DOHH2 (cell line): Measurements from ENCODE around the gene WDR62.

Experiments
- H3F3A ChIP-seq: fragments of 200-600 bp; sonication (generic), shearing (Covaris generic); 2 replicates; pipeline ENCODE4 v1.6.0; 2016; ENCODE audit warnings: antibody characterized with exemption, mild to moderate bottlenecking; ENCODE audit not compliant: control insufficient read depth, insufficient read depth
- H3K27ac ChIP-seq: fragments of 200-600 bp; sonication (generic); 2 replicates; pipeline ENCODE4 v1.5.1; 2014; ENCODE audit warnings: low read depth, mild to moderate bottlenecking, low read length, moderate library complexity
- H3K27me3 ChIP-seq: fragments of 200-600 bp; sonication (generic); 2 replicates; pipeline ENCODE4 v1.6.1; 2014; ENCODE audit warnings: mild to moderate bottlenecking, low read length, mixed read lengths; ENCODE audit not compliant: control insufficient read depth
- H3K36me3 ChIP-seq: fragments of 200-600 bp; sonication (generic); 2 replicates; pipeline ENCODE4 v1.6.1; 2014; ENCODE audit warnings: mild to moderate bottlenecking, low read length, moderate library complexity, mixed read lengths; ENCODE audit not compliant: control insufficient read depth
- H3K4me1 ChIP-seq: fragments of 200-600 bp; sonication (generic); 2 replicates; pipeline ENCODE4 v1.6.1; 2014; ENCODE audit warnings: mild to moderate bottlenecking, low read length, mixed read lengths; ENCODE audit not compliant: control insufficient read depth
- H3K4me2 ChIP-seq: fragments of 200-600 bp; sonication (generic); 2 replicates; pipeline ENCODE4 v1.6.0; 2014; ENCODE audit warnings: mild to moderate bottlenecking, low read length, moderate library complexity
- H3K4me3 ChIP-seq: fragments of 200-600 bp; sonication (generic); 2 replicates; pipeline ENCODE4 v1.5.1; 2014; ENCODE audit warnings: mild to moderate bottlenecking, low read length, mixed read lengths
- H3K79me2 ChIP-seq: fragments of 200-600 bp; sonication (generic); 2 replicates; pipeline ENCODE4 v1.6.1; 2014; ENCODE audit warnings: mild to moderate bottlenecking, low read length, mixed read lengths; ENCODE audit not compliant: control insufficient read depth
- H3K9me2 ChIP-seq: fragments of 200-600 bp; sonication (generic); replicated peaks from 2 replicates; pipeline ENCODE4 v1.6.1; 2014; ENCODE audit warnings: mild to moderate bottlenecking, low read length, mixed read lengths; ENCODE audit not compliant: control insufficient read depth
- H3K9me3 ChIP-seq: fragments of 200-600 bp; sonication (generic); 2 replicates; pipeline ENCODE4 v1.6.1; 2014; ENCODE audit warnings: antibody characterized with exemption, low read length, mixed read lengths; ENCODE audit not compliant: control insufficient read depth, insufficient read depth
- H4K20me1 ChIP-seq: fragments of 200-600 bp; sonication (generic); 2 replicates; pipeline ENCODE4 v1.6.0; 2014; ENCODE audit warnings: low read depth, mild to moderate bottlenecking, antibody characterized with exemption, low read length, moderate library complexity; ENCODE audit not compliant: control insufficient read depth, insufficient read depth
- CTCF ChIP-seq: fragments of 200-600 bp; sonication (generic); IDR thresholded peaks from one replicate; pipeline ENCODE4 v1.5.1; 2014; ENCODE audit warnings: antibody characterized with exemption, mild to moderate bottlenecking, low read depth, low read length; ENCODE audit not compliant: poor library complexity, severe bottlenecking
- EZH2phosphoT487 ChIP-seq: fragments of 200-600 bp; sonication (generic); IDR thresholded peaks from 2 replicates; pipeline ENCODE4 v1.6.1; 2017; ENCODE audit warnings: borderline replicate concordance, mild to moderate bottlenecking, antibody characterized with exemption, low read length, moderate library complexity, mixed read lengths

The WDR62 gene

GRCh38 chr19:36073121-36073876, 18.6 kb downstream of the WDR62 start:
- TF ChIP-seq CTCF (no peak), EZH2phosphoT487 (no peak)
- H3F3A ChIP-seq, result no peaks in the 10 kb centered on the region
- H3K4me2 ChIP-seq, result no peak overlapping the region
- no peak overlapping the region for H3K4me3 ChIP-seq
- H3K27ac ChIP-seq, result no peak overlapping the region
- H4K20me1 ChIP-seq, result no peaks in the 10 kb centered on the region
- no peaks in the 10 kb centered on the region for H3K79me2 ChIP-seq
- no peaks in the 10 kb centered on the region for H3K27me3 ChIP-seq
- no peaks in the 10 kb centered on the region for H3K9me3 ChIP-seq
- peaks cover 70% of the 10 kb centered on the region for H3K36me3 ChIP-seq
- no peaks in the 10 kb centered on the region for H3K9me2 ChIP-seq
- H3K4me1 ChIP-seq, result no peaks in the 10 kb centered on the region

- Histone ChIP-seq H3K4me3 (no peak overlapping the region), H3K9me2 (no peaks in the 10 kb centered on the region), H3K4me1 (no peaks in the 10 kb centered on the region), H3K4me2 (no peak overlapping the region), H3K27me3 (no peaks in the 10 kb centered on the region), H3K9me3 (no peaks in the 10 kb centered on the region), H3K36me3 (peaks cover 79% of the 10 kb centered on the region), H3K27ac (no peak overlapping the region), H3K79me2 (peaks cover 3% of the 10 kb centered on the region), H3F3A (no peaks in the 10 kb centered on the region), H4K20me1 (no peaks in the 10 kb centered on the region)
- TF ChIP-seq CTCF (no peak), EZH2phosphoT487 (no peak)
These were observed 24.8 kb downstream of the WDR62 start for GRCh38 chr19:36079389-36079945.

GRCh38 chr19:36081385-36081784, 26.7 kb downstream of the WDR62 start:
- H3K36me3 ChIP-seq, result peaks cover 79% of the 10 kb centered on the region
- H4K20me1 ChIP-seq, result no peaks in the 10 kb centered on the region
- H3K4me2 ChIP-seq, result no peak overlapping the region
- H3K4me3 ChIP-seq, result no peak overlapping the region
- H3K4me1 ChIP-seq, result no peaks in the 10 kb centered on the region
- peaks cover 3% of the 10 kb centered on the region for H3K79me2 ChIP-seq
- H3K9me2 ChIP-seq, result no peaks in the 10 kb centered on the region
- no peak overlapping the region for H3K27ac ChIP-seq
- no peaks in the 10 kb centered on the region for H3F3A ChIP-seq
- H3K27me3 ChIP-seq, result no peaks in the 10 kb centered on the region
- H3K9me3 ChIP-seq, result no peaks in the 10 kb centered on the region
- TF ChIP-seq CTCF (no peak), EZH2phosphoT487 (no peak)
